K562 (cell line): ENCODE results near the gene PDE6G.

ENCODE experiments used
- ATF1 ChIP-seq, 2 experiments: fragments of 450-650 bp in 1 of 2; IDR thresholded peaks; 2 replicates each; pipeline ENCODE4 v1.6.1; 2016; ENCODE audit warnings: missing compliant biosample characterization in 1 of 2, missing genetic modification characterization in 1 of 2
- ZNF175 ChIP-seq: fragments of 200-800 bp; sonication (Bioruptor generic); IDR thresholded peaks from 2 replicates; pipeline ENCODE4 v1.6.1; 2016; ENCODE audit warnings: low read depth, mild to moderate bottlenecking, missing genetic modification characterization, missing compliant biosample characterization
- TF ChIP-seq, protein P1 (sequence below): sonication (generic); formaldehyde crosslinking; IDR thresholded peaks from 2 replicates; pipeline ENCODE4 v1.8.0; 2022; ENCODE audit warnings: mild to moderate bottlenecking, missing genetic modification reagents, borderline replicate concordance

DNA sequence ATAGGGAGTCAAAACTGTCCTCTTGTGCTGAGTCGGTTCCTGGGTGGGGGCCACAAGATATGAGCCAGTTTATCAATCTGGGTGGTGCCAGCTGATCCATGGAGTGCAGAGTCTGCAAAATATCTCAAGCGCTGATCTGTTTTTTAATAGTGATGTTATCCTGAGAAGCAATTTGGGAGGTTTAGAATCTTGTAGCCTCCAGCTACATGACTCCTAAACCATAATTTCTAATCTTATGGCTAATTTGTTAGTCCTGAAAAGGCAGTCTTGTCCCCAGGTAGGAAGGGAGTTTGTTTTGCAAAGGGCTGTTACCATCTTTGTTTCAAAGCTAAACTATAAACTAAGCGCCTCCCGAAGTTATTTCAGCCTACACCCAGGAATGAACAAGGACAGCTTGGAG lies 17.7 kb downstream of the PDE6G start:
- no peak for TF ChIP-seq ATF1 (CRISPR knock-in tag; IDR thresholded peaks at IDR 0.05)
- no peak for TF ChIP-seq ATF1 (tag; IDR thresholded peaks at IDR 0.05)
- TF ChIP-seq, protein P1, sequence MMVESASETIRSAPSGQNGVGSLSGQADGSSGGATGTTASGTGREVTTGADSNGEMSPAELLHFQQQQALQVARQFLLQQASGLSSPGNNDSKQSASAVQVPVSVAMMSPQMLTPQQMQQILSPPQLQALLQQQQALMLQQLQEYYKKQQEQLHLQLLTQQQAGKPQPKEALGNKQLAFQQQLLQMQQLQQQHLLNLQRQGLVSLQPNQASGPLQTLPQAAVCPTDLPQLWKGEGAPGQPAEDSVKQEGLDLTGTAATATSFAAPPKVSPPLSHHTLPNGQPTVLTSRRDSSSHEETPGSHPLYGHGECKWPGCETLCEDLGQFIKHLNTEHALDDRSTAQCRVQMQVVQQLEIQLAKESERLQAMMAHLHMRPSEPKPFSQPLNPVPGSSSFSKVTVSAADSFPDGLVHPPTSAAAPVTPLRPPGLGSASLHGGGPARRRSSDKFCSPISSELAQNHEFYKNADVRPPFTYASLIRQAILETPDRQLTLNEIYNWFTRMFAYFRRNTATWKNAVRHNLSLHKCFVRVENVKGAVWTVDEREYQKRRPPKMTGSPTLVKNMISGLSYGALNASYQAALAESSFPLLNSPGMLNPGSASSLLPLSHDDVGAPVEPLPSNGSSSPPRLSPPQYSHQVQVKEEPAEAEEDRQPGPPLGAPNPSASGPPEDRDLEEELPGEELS, result no peak
- no peak for TF ChIP-seq ZNF175 (CRISPR knock-in tag)
